Endothelial cell of umbilical vein (primary cell): ENCODE measurements around the gene SAT2.

Source experiments
- CTCF ChIP-seq, 2 donors: IDR thresholded peaks; 1 replicate in 1 of 2; 2 replicates in 1 of 2; pipeline ENCODE4 v1.5.1; 2011; ENCODE audit warnings: low read length in 2 of 2, mild to moderate bottlenecking in 2 of 2, moderate library complexity in 2 of 2, control low read depth in 1 of 2, inconsistent platforms in 1 of 2, low read depth in 1 of 2; ENCODE audit not compliant: insufficient read depth in 1 of 2; ENCODE audit errors: extremely low read depth in 1 of 2
- MYC ChIP-seq: IDR thresholded peaks from one replicate; pipeline ENCODE4 v1.6.1; 2011; ENCODE audit warnings: mild to moderate bottlenecking, low read depth, low read length

- TF ChIP-seq MYC (no peak), CTCF (IDR thresholded peaks at IDR 0.05; ENCODE audit: extremely low read depth in 1 of 2, insufficient read depth in 1 of 2, low read depth in 1 of 2, low read length in 2 of 2) (no peak)
Measured at GRCh38 chr17:7650509-7651096, 23.0 kb upstream of the SAT2 start, which contains the start of gene ATP1B2.
